Ascending aorta (tissue), 2 donors: ENCODE measurements around the gene TUBGCP2. TPM values are rescaled to one million over a fixed set of nuclear protein-coding genes. Genes with fewer than 3 reads are reported as not detected.

Source experiments
- DNase-seq, 2 donors: peaks; one replicate each; pipeline ENCODE4 v3.0.0-alpha.2; 2019; ENCODE audit warnings: low spot score in 2 of 2
- H3K27ac ChIP-seq, 2 donors: fragments of 200-600 bp; sonication (generic); one replicate each; pipeline ENCODE4 v1.5.1; 2016 to 2017; ENCODE audit warnings: mild to moderate bottlenecking in 1 of 2
- H3K27me3 ChIP-seq: fragments of 200-600 bp; sonication (generic); one replicate; pipeline ENCODE4 v1.5.1; 2017
- H3K36me3 ChIP-seq, 2 donors: fragments of 200-600 bp; sonication (generic); one replicate each; pipeline ENCODE4 v1.5.1; 2016
- H3K4me1 ChIP-seq, 2 donors: fragments of 200-600 bp; sonication (generic); one replicate each; pipeline ENCODE4 v1.5.1; 2016 to 2017; ENCODE audit warnings: mild to moderate bottlenecking in 1 of 2
- H3K4me3 ChIP-seq, 2 donors: fragments of 200-600 bp; sonication (generic); one replicate each; pipeline ENCODE4 v1.5.1; 2016 to 2017; ENCODE audit warnings: mild to moderate bottlenecking in 1 of 2
- H3K9me3 ChIP-seq, 2 donors: fragments of 200-600 bp; sonication (generic); one replicate each; pipeline ENCODE4 v1.5.1; 2016
- intact Hi-C: fragments of 100-400 bp; cut with DNase I; formaldehyde crosslinking; loops from one replicate; pipeline ENCODE4 v1.15.1; 2023
- total RNA-seq: library from RNA; depleted of rRNA; stranded (reverse); fragments of >200 nt; gene quantifications from one replicate; pipeline ENCODE4 v1.1.0, GENCODE V29; 2016
- TF ChIP-seq, protein P1 (sequence below), 3 experiments: fragments of 200-600 bp in 2 of 3; fragments of 450-650 bp in 1 of 3; sonication (generic) in 2 of 3; IDR thresholded peaks; one replicate each; pipeline ENCODE4 v1.5.1; 2016 to 2019; ENCODE audit warnings: antibody characterized with exemption in 3 of 3, mild to moderate bottlenecking in 1 of 3, moderate library complexity in 1 of 3

Gene TUBGCP2
- total RNA-seq, 1 donor from 2014 or later, result 72.4 TPM

GRCh38 chr10:133277277-133277992, 31.2 kb downstream of the TUBGCP2 start:
- Histone ChIP-seq H3K4me1 (peaks cover 0 to 3% of the 10 kb centered on the region in 2 donors), H3K36me3 (peaks cover 28 to 39% of the 10 kb centered on the region in 2 donors), H3K4me3 (no peak overlapping the region), H3K27me3 (no peaks in the 10 kb centered on the region), H3K9me3 (no peaks in the 10 kb centered on the region), H3K27ac (peak overlapping the region in 1 of 2 donors; percentile 22)
- intact Hi-C loops, result no loop called here
- TF ChIP-seq, protein P1, sequence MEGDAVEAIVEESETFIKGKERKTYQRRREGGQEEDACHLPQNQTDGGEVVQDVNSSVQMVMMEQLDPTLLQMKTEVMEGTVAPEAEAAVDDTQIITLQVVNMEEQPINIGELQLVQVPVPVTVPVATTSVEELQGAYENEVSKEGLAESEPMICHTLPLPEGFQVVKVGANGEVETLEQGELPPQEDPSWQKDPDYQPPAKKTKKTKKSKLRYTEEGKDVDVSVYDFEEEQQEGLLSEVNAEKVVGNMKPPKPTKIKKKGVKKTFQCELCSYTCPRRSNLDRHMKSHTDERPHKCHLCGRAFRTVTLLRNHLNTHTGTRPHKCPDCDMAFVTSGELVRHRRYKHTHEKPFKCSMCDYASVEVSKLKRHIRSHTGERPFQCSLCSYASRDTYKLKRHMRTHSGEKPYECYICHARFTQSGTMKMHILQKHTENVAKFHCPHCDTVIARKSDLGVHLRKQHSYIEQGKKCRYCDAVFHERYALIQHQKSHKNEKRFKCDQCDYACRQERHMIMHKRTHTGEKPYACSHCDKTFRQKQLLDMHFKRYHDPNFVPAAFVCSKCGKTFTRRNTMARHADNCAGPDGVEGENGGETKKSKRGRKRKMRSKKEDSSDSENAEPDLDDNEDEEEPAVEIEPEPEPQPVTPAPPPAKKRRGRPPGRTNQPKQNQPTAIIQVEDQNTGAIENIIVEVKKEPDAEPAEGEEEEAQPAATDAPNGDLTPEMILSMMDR (IDR thresholded peaks at IDR 0.05), result no peak
- no peak for DNase-seq

- Histone ChIP-seq H3K27me3 (no peaks in the 10 kb centered on the region), H3K9me3 (no peaks in the 10 kb centered on the region), H3K36me3 (peaks cover 20 to 31% of the 10 kb centered on the region in 2 donors), H3K4me3 (peak within 1 kb of the TSS in 1 of 2 donors; percentile 49), H3K27ac (no peak within 1 kb of the TSS), H3K4me1 (peaks cover 0 to 3% of the 10 kb centered on the region in 2 donors)
- DNase-seq, result no peak
- TF ChIP-seq, protein P1 (IDR thresholded peaks at IDR 0.05), result no peak
- intact Hi-C loops, result no loop called here
These were observed 32.1 kb downstream of the TUBGCP2 start, which contains the start of gene ADAM8 for GRCh38 chr10:133276435-133277201. TSS of gene ADAM8 (minus strand) at chr10:133276868. CDS start at chr10:133276817, 51 bp downstream.

DNA sequence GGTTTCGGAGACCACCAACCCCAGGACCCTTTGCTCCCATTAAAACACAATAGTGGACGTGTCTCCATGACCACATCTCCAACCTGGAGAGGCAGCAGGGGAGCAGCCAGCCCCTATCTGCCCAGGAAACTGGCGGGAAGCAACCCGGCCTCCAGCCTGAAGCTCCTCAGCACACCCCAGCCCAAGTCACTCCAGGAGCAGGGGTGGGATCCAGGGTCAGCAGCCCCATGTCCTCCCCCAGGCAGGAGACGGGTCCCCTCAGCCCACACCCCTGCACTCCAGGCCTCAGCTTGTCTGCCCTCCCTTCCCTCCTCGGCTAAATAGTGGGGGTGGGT, 32.6 kb downstream of the TUBGCP2 start:
- Histone ChIP-seq H3K9me3 (no peaks in the 10 kb centered on the region), H3K27ac (no peak overlapping the region), H3K4me3 (peak overlapping the region in 1 of 2 donors; percentile 49), H3K36me3 (peaks cover 14 to 29% of the 10 kb centered on the region in 2 donors), H3K4me1 (peaks cover 0 to 3% of the 10 kb centered on the region in 2 donors), H3K27me3 (no peaks in the 10 kb centered on the region)
- TF ChIP-seq, protein P1 (IDR thresholded peaks at IDR 0.05), result no peak
- intact Hi-C loops, result no loop called here
- no peak for DNase-seq

DNA sequence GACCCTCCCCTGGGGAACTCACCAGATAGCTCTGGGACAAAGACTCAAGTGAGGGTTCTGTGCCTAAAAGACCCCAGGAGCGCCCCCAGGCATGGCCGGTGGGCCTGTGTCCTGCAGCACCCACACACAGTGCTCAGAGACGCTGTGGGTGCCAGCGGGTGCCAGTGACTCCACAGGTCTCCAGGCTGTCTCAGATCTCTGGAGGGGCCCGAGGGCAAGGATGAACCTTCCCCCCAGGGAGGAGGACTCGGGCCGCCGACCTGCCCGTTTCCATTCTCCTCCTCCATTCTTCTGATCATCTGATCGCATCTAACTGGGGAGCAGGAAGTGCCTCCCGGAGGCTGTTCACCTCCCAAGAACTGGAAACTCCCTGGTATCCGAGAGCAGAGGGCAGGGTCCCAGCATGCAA, 33.0 kb downstream of the TUBGCP2 start:
- intact Hi-C loops, result no loop called here
- peaks cover 12 to 29% of the 10 kb centered on the region in 2 donors for H3K36me3 ChIP-seq
- TF ChIP-seq, protein P1 (IDR thresholded peaks at IDR 0.05), result no peak
- H3K4me3 ChIP-seq, result peak overlapping the region in 1 of 2 donors; percentile 49
- H3K27me3 ChIP-seq, result no peaks in the 10 kb centered on the region
- no peak for DNase-seq
- no peak overlapping the region for H3K27ac ChIP-seq
- no peaks in the 10 kb centered on the region for H3K9me3 ChIP-seq
- H3K4me1 ChIP-seq, result peaks cover 0 to 3% of the 10 kb centered on the region in 2 donors

DNA sequence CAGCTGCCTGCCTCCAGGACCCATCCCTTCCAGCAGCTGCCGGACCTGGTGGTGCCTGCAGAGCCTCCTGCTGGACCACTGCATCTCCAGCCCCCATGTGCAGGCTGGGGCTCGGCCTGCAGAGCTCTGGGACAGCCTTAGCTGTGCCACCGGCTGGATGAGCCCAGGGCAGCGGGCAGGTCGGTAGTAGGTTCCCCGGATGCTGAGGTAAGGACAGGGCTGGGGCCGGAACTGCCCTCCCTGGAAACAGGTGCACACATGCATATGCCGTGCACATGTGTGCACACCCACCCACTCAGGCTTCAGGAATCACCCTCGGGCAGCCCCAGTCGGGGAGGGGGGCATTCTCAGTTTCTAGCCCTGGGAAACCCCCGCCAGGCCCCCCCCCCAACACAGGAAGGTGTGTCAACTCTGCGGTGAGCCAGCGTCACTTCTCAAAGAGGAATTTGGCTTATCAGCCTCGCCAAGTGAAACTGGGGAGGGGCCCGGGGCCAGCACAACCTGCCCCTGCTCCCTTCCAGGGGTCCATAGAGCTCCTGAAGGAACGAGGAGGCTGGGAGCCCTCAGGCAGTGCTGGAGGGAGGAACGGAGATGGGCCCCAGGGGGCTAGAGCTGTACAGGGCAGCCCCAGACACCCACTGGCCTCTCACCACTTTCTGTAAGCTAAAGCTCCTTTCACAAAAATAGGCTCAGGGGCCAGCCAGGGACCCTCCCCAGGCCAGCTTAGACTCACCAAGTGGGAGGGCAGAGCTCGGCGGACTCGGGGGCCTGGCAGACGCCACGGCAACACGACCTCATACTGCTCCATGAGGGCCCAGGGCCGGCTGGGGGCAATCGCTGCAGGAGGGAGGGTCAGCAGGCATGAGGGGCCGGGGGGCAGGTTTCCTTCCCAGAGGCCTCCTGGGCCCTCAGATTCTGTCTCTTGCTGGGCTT, 33.7 kb downstream of the TUBGCP2 start:
- Histone ChIP-seq H3K4me3 (peak overlapping the region in 1 of 2 donors; percentile 49), H3K27ac (no peak overlapping the region), H3K27me3 (no peaks in the 10 kb centered on the region), H3K4me1 (peaks cover 0 to 3% of the 10 kb centered on the region in 2 donors), H3K9me3 (no peaks in the 10 kb centered on the region), H3K36me3 (peaks cover 5 to 26% of the 10 kb centered on the region in 2 donors)
- intact Hi-C loops, result no loop called here
- TF ChIP-seq, protein P1 (IDR thresholded peaks at IDR 0.05), result no peak
- no peak for DNase-seq
